Peyer's patch (tissue), 4 donors: ENCODE measurements around the gene PRCD. TPM values are rescaled to one million over a fixed set of nuclear protein-coding genes. Genes with fewer than 3 reads are reported as not detected.
"Not testable (repeated sequence)": the region's sequence is repeated elsewhere in the genome, so short reads cannot be mapped to it uniquely, and the experiment has no call there.

ENCODE experiments used
- DNase-seq, 3 donors: peaks; one replicate each; pipeline ENCODE4 v3.0.0-alpha.2; 2017 to 2019
- H3K27ac ChIP-seq, 4 donors: fragments of 200-600 bp; sonication (generic); one replicate each; pipeline ENCODE4 v1.5.1; 2016 to 2019
- H3K27me3 ChIP-seq, 2 donors: fragments of 200-600 bp; sonication (generic); one replicate each; pipeline ENCODE4 v1.5.1; 2019
- H3K36me3 ChIP-seq, 3 donors: fragments of 200-600 bp; sonication (generic); one replicate each; pipeline ENCODE4 v1.5.1; 2016 to 2019
- H3K4me1 ChIP-seq, 4 donors: fragments of 200-600 bp; sonication (generic); one replicate each; pipeline ENCODE4 v1.5.1; 2016 to 2019
- H3K4me3 ChIP-seq, 4 donors: fragments of 200-600 bp; sonication (generic); 1 replicate in 3 of 4; 2 replicates in 1 of 4; pipeline ENCODE4 v1.5.1; 2016 to 2019; ENCODE audit warnings: mild to moderate bottlenecking in 1 of 4
- H3K9me3 ChIP-seq, 4 donors: fragments of 200-600 bp; sonication (generic); one replicate each; pipeline ENCODE4 v1.5.1; 2016 to 2019; ENCODE audit warnings: mild to moderate bottlenecking in 1 of 4
- POLR2A ChIP-seq, 2 donors: fragments of 450-650 bp; IDR thresholded peaks; one replicate each; pipeline ENCODE4 v1.5.1; 2017; ENCODE audit warnings: antibody characterized with exemption in 2 of 2, mild to moderate bottlenecking in 2 of 2, moderate library complexity in 2 of 2
- total RNA-seq, 4 donors: library from RNA; depleted of rRNA; stranded (reverse); fragments of >200 nt; gene quantifications; one replicate each; pipeline ENCODE4 v1.1.0, GENCODE V29; 2016
- TF ChIP-seq, protein P1 (sequence below), 6 experiments: fragments of 450-650 bp in 4 of 6; fragments of 200-600 bp in 2 of 6; sonication (generic) in 1 of 6; IDR thresholded peaks; one replicate each; pipeline ENCODE4 v1.5.1; 2017 to 2019; ENCODE audit warnings: antibody characterized with exemption in 6 of 6, mild to moderate bottlenecking in 3 of 6, moderate library complexity in 1 of 6

The PRCD gene
- total RNA-seq, 4 donors from 2014 or later: 1.2 to 10.7 TPM; not detected in 2

DNA sequence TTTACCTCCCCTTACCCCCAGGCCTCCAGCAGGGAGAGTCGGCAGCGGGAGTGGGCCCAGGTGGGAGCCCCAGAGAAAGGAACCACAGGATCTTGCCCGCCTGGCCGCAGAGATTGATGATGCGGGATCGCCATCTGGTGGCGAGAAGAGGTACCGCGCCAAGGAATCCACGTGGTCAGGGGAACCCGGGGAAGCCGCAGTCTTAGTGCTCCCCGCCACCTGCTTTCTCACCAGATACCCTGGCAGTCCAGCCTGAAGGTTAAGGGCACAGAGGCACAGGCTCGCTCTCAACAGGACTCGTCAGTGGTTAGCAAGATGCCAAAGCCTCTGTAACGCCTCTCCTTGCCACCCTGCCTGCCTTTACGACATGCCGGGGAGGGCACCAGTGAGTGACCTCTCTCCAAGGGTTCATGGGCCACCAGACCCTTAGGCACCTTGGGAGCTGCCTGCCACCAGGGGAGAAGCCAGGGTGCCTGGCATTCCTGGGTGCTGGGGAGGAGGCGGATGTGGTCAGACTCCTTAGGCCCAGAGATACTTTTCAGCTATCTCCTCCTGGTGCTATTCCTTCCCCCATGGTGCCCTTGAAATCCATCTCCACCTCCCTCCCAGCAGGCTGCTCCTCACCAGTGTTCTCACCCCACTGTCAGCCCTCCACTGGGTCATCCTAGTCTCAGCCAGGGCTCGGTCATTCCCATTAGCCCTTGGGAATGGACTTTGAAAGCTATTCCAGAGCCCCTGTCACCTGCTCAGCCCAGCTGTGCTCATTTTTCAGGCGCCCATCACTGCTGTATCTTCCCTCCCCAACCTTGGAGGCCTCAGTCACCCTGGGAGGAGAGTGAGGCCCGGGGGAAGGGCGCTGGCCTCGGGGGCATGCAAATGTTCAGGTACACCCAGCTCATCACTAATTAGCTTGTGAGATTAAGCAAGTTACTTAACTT lies 33.2 kb upstream of the PRCD start:
- TF ChIP-seq, protein P1, sequence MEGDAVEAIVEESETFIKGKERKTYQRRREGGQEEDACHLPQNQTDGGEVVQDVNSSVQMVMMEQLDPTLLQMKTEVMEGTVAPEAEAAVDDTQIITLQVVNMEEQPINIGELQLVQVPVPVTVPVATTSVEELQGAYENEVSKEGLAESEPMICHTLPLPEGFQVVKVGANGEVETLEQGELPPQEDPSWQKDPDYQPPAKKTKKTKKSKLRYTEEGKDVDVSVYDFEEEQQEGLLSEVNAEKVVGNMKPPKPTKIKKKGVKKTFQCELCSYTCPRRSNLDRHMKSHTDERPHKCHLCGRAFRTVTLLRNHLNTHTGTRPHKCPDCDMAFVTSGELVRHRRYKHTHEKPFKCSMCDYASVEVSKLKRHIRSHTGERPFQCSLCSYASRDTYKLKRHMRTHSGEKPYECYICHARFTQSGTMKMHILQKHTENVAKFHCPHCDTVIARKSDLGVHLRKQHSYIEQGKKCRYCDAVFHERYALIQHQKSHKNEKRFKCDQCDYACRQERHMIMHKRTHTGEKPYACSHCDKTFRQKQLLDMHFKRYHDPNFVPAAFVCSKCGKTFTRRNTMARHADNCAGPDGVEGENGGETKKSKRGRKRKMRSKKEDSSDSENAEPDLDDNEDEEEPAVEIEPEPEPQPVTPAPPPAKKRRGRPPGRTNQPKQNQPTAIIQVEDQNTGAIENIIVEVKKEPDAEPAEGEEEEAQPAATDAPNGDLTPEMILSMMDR (IDR thresholded peaks at IDR 0.05): peak; percentile 93 to 97 (median 96)
- TF ChIP-seq POLR2A (IDR thresholded peaks at IDR 0.05): no peak
- Histone ChIP-seq H3K9me3 (no peaks in the 10 kb centered on the region), H3K27me3 (no peaks in the 10 kb centered on the region), H3K4me3 (no peak overlapping the region), H3K4me1 (peaks cover 0 to 13% (median 4%) of the 10 kb centered on the region in 4 donors), H3K36me3 (no peaks in the 10 kb centered on the region), H3K27ac (peak overlapping the region in 1 of 4 donors; percentile 40)
- DNase-seq: peak; percentile 88 to 95 (median 91)

DNA sequence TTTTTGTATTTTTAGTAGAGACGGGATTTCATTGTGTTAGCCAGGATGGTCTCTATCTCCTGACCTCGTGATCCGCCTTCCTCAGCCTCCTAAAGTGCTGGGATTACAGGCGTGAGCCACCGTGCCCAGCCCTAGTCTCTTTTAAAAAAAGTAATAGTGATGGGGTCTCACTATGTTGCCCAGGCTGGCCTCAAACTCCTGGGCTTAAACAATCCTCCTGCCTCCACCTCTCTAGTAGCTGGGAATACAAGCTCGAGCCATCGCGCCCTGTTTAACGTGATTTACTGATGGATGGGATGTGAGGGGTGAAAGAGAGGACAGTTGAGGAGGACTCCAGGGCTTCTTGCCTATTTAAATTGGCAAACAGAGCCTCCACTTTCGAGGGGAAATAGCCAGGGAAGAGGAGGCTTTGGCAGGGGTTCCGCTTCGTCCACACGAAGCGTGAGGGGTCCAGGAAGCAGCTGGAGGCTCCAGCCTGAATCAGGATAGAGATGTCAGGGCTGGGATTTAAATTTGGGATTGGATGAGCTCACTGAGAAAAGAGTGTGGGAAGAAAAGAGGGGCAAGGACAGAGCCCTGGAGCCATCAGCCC lies 31.3 kb upstream of the PRCD start:
- H3K36me3 ChIP-seq, H3K4me1 ChIP-seq, H3K4me3 ChIP-seq, H3K27me3 ChIP-seq, H3K27ac ChIP-seq, DNase-seq, H3K9me3 ChIP-seq: not testable (repeated sequence)

DNA sequence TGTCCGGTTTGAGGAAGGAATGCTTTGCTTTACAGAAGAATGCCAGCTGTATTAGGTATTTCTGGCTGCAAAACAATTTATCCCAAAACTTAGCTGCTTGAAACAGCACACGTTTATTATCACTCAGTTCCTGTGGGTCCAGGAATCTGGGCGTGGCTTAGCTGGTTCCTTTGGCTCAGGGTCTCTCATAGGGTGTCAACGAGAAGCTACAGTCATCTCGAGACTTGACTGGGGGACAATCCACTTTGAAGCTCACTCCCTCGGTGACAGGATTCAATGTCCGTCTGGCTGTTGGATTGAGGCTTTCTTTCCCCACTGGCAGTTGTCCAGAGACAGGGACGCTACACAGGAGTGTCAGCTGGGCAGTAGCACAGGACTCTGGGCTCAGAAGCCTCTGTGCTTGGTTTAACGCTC lies 29.0 kb upstream of the PRCD start:
- H3K4me1 ChIP-seq: peaks cover 0 to 8% (median under 1%) of the 10 kb centered on the region in 4 donors
- no peak overlapping the region for H3K27ac ChIP-seq
- DNase-seq: no peak
- H3K27me3 ChIP-seq: no peaks in the 10 kb centered on the region
- H3K36me3 ChIP-seq: no peaks in the 10 kb centered on the region
- H3K4me3 ChIP-seq: no peak overlapping the region
- no peaks in the 10 kb centered on the region for H3K9me3 ChIP-seq
- no peak for TF ChIP-seq POLR2A (IDR thresholded peaks at IDR 0.05)
- TF ChIP-seq, protein P1 (IDR thresholded peaks at IDR 0.05): no peak

DNA sequence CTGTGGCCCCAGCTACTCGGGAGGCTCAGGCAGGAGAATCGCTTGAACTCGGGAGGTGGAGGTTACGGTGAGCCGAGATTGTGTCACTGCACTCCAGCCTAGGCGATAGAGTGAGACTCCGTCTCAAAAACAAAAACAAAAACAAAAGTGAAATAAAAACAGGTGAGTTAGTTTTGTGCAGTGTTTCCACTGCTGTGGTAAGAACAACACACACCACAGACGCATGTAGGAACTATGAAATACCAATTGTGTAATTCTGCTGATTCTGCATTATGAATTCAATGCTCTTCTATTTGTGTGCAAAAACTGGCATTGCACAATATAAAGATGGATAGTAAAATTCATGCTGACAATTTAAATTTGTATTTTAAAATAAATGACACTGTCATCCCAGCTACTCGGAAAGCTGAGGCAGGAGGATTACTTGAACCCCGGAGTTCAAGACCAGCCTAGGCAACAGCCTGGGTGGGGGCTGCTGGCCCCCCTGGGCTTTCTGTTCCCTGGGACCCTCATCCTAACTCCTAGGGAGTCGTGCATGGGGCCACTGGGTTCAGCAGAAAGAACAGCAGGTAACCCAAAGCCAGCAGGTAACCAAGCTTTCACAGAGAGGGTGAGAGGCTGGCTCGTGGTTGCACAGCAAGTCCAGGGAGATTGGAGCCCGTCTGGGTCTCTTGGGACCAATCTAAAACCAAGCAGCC lies 28.0 kb upstream of the PRCD start:
- H3K27ac ChIP-seq: no peak overlapping the region
- no peaks in the 10 kb centered on the region for H3K9me3 ChIP-seq
- H3K36me3 ChIP-seq: no peaks in the 10 kb centered on the region
- H3K4me3 ChIP-seq: no peak overlapping the region
- no peak for TF ChIP-seq POLR2A (IDR thresholded peaks at IDR 0.05)
- peaks cover 0 to 7% (median 3%) of the 10 kb centered on the region in 4 donors for H3K4me1 ChIP-seq
- no peaks in the 10 kb centered on the region for H3K27me3 ChIP-seq
- DNase-seq: no peak

DNA sequence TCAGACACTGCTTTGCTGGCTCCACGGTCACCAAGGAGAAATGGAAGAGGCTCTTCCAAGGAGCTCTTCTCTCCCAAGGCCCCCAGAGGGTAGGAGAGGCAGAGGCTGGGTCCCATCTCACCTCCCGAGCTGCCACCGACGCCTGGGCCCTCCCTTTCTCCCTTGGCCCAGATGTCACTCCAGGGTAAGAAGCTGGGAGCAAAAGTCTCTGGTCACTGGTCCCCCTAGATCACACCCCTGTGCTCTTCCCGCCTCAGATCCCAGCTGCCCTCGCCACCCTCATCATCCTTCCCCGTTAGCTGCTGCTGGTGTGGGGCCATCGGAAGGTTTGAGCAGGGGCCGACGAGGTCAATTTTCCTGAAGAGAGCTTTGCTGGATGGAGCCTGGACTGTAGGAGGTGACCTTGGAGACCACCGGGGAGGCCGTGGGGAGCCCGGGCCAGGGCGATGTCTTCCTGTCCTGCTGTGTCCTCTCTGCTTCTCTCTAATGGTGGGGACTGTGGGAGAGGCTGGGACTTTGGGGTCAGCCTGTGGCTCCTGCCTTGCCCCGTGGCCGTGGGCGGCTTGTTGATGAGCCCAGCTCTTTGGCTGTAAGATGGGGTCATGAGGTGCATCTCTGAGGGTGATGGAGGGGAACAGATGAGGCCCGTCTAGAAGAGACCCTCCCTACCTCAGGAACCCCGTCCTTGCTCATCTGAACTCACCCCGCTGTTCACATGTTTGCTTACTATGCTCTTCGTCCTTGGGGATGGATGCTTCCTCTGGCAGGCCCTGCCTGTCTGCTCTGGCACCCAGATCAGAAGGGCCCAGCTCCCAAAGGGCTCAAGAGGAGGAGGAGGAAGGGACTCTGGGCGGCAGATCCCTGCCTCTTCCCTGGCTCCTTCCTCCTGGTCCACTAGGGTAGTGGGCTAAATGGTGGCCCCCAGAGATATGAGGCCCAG lies 27.2 kb upstream of the PRCD start:
- Histone ChIP-seq H3K4me3 (no peak overlapping the region), H3K27me3 (no peaks in the 10 kb centered on the region), H3K36me3 (no peaks in the 10 kb centered on the region), H3K9me3 (no peaks in the 10 kb centered on the region), H3K27ac (no peak overlapping the region), H3K4me1 (peaks cover 0 to 7% (median 3%) of the 10 kb centered on the region in 4 donors)
- TF ChIP-seq, protein P1 (IDR thresholded peaks at IDR 0.05): no peak
- TF ChIP-seq POLR2A (IDR thresholded peaks at IDR 0.05): no peak
- DNase-seq: no peak

DNA sequence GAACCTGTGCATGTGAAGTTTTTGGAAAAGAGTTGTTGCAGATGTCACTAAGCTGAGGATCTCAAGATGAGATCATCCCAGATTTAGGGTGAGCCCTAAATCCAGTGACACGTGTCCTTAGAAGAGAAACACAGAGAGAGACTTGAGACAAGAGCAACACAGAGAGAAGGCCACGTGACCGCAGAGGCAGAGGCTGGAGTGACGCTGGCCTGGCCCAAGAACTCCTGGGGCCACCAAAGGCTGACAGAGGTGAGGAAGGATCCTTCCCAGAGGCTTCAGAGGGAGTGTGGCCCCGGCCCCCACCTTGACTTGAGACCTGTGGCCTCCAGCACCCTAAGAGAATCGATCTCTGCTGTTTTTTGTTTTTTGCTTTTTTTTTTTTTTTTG lies 26.5 kb upstream of the PRCD start:
- H3K27ac ChIP-seq: no peak overlapping the region
- H3K9me3 ChIP-seq: no peaks in the 10 kb centered on the region
- TF ChIP-seq POLR2A (IDR thresholded peaks at IDR 0.05): no peak
- TF ChIP-seq, protein P1 (IDR thresholded peaks at IDR 0.05): no peak
- no peak overlapping the region for H3K4me3 ChIP-seq
- DNase-seq: no peak
- no peaks in the 10 kb centered on the region for H3K27me3 ChIP-seq
- H3K4me1 ChIP-seq: peaks cover 0 to 7% (median 3%) of the 10 kb centered on the region in 4 donors
- H3K36me3 ChIP-seq: no peaks in the 10 kb centered on the region

DNA sequence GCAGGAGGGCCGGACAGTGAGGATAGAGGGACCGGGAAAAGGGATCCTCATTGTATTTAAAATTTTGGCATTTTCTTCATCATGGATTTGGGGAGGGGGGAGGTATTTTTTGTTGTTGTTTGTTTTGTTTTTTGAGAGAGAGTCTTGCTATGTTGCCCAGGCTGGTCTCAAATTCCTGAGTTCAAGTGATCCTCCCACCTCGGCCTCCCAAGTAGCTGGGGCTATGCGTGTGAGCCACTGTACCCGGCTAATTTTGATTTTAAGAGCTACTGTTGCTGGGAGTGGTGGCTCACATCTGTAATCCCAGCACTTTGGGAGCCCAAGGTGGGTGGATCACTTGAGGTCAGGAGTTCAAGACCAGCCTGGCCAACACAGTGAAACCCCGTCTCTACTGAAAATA lies 25.5 kb upstream of the PRCD start:
- not testable (repeated sequence) for H3K4me1 ChIP-seq, DNase-seq, H3K36me3 ChIP-seq, H3K27me3 ChIP-seq, H3K9me3 ChIP-seq, H3K4me3 ChIP-seq
- peak overlapping the region; percentile 79 to 88 (median 84) for H3K27ac ChIP-seq
